ENCODE results near the gene ADAMTS18.

The ADAMTS18 gene

DNA sequence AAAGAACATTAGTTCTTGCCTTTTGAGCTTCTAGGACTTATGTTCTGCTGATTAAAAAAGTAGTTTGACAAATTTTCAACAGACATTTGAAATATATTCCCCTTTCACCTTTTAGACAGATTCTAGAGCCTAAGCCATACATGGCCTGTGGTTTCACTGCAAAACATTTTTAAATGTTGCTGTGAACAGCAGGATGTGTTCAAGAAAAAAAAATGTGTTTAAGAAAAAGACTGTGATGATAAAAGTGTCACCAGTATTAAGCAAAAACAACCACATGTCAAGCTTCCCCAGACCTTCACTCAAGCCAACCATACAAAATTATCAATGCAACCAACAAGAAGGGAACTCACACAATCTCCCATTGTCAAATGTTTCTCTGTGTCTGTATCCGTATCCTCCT is 132.2 kb downstream of the ADAMTS18 start:
- POLR2A ChIA-PET (ENCODE audit: low non-redundant PET): no interaction called here

DNA sequence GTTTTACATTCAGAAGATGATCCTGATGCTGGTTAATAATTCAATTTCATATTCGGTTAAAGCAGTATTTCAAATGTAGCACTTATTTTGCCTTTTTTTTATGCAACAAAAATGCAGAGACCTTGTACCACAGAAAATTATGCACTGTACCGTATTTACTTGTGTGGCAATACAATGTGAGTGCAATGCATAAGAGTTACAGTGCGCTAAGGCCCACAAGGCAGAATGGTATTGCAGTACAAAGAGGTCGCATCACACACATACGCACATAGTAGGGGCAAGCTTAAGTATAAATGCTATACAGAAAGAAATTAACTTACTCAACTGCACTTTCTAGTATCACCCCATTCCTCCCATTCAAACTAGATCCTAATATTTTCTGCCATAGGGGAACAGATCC is 132.6 kb downstream of the ADAMTS18 start:
- TF ChIP-seq, protein P1, sequence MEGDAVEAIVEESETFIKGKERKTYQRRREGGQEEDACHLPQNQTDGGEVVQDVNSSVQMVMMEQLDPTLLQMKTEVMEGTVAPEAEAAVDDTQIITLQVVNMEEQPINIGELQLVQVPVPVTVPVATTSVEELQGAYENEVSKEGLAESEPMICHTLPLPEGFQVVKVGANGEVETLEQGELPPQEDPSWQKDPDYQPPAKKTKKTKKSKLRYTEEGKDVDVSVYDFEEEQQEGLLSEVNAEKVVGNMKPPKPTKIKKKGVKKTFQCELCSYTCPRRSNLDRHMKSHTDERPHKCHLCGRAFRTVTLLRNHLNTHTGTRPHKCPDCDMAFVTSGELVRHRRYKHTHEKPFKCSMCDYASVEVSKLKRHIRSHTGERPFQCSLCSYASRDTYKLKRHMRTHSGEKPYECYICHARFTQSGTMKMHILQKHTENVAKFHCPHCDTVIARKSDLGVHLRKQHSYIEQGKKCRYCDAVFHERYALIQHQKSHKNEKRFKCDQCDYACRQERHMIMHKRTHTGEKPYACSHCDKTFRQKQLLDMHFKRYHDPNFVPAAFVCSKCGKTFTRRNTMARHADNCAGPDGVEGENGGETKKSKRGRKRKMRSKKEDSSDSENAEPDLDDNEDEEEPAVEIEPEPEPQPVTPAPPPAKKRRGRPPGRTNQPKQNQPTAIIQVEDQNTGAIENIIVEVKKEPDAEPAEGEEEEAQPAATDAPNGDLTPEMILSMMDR (conservative IDR thresholded peaks at IDR 0.05; ENCODE audit: low read depth): no peak
- POLR2A ChIA-PET (ENCODE audit: low non-redundant PET): no interaction called here

More for the DNA sequence above, 132.2 kb downstream of the ADAMTS18 start:
- no peak overlapping the region for H3K27ac ChIP-seq
- TF ChIP-seq, protein P1 (conservative IDR thresholded peaks at IDR 0.05; ENCODE audit: low read depth): no peak
- no peak for DNase-seq (ENCODE audit: low spot score)
- CTCF ChIA-PET: no interaction called here

DNA sequence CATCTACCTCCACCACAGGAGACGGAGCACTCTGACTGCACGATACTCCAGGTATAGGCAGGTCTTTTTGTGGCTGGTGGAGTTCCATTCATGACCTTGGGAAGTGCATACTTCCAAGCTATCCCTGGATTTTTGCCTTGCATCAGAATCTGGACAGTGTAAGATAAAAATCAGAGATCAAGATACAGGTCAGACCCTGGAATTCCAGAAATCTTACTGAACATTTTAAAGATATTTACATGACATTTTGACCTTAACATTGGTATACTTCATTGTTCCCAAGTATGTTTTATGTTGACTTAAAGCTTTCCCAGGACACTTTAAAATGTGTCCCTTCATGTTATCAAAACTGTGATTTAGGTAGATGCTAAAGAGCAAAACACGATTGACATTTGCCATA is 134.6 kb downstream of the ADAMTS18 start:
- H3K27ac ChIP-seq: no peak overlapping the region
- ChIA-PET POLR2A (ENCODE audit: low non-redundant PET) (no interaction called here), CTCF (no interaction called here)
- TF ChIP-seq, protein P1 (conservative IDR thresholded peaks at IDR 0.05; ENCODE audit: low read depth): no peak
- DNase-seq (ENCODE audit: low spot score): no peak

More for the DNA sequence above, 132.6 kb downstream of the ADAMTS18 start:
- H3K27ac ChIP-seq: no peak overlapping the region
- CTCF ChIA-PET: no interaction called here
- no peak for DNase-seq (ENCODE audit: low spot score)

DNA sequence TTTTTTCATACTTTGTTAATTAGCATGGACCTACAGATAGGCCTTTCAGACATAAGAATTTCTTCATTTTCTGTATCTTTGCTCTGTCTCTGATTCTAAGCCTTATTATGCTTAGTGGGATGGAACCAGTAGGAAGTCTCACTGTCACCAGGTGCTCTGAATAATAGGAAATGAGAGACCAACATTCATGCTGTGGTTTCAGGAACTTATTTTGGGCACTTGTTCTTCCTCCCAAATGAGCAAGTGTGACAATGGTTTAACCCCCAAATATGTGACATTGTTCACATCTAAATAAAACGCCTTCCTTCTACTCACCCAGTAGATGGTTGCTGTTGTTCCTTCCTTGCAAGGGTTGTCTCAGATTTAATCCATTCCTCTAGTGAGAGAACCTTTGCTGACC is 135.4 kb downstream of the ADAMTS18 start:
- no peak for DNase-seq (ENCODE audit: low spot score)
- ChIA-PET POLR2A (ENCODE audit: low non-redundant PET) (no interaction called here), CTCF (no interaction called here)
- TF ChIP-seq, protein P1 (conservative IDR thresholded peaks at IDR 0.05; ENCODE audit: low read depth): no peak
- H3K27ac ChIP-seq: no peak overlapping the region

DNA sequence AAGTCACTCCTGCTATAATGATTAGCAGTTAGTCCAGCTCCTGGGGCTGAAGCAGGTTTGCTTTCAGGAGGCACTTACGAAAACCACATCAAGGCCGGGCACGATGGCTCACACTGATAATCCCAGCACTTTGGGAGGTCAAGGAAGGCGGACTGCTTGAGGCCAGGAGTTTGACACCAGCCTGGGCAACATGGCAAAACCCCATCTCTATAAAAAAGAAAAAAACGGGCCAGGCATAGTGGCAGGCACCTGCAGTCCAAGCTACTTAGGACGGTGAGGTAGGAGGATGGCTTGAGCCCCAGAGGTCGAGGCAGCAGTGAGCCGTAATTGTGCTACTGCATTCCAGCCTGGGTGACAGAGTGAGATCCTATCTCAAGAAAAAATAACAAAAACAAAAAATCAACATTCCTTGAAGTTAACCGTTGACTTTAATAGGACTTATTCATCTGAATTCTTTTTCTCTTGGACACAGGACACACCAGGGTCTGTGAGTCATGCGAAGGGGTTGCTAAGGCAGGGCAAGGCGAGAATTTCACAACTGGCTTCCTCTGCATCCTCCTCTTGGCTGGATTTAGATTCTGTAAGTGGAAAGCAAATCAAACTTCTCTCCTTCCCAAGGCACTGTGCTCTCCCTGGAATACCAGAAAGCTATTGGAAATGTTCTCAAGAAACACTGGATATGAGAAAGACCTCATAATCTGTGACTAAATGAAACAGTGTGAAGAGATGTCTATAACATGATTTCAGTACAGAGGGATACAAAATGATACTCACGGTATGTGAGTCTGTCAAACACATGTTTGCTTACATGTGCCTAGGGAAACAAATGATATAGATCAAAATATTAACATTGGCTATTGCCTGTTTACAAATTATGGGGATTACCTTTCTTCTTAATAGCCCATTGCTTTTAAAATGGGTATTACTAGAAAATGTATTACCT is 136.1 kb downstream of the ADAMTS18 start:
- DNase-seq (ENCODE audit: low spot score): peak; percentile 63
- ChIA-PET POLR2A (ENCODE audit: low non-redundant PET) (no interaction called here), CTCF (no interaction called here)
- peak overlapping the region; percentile 30; the same call in 1 of the 2 replicates for H3K27ac ChIP-seq
- TF ChIP-seq, protein P1 (conservative IDR thresholded peaks at IDR 0.05; ENCODE audit: low read depth): no peak

DNA sequence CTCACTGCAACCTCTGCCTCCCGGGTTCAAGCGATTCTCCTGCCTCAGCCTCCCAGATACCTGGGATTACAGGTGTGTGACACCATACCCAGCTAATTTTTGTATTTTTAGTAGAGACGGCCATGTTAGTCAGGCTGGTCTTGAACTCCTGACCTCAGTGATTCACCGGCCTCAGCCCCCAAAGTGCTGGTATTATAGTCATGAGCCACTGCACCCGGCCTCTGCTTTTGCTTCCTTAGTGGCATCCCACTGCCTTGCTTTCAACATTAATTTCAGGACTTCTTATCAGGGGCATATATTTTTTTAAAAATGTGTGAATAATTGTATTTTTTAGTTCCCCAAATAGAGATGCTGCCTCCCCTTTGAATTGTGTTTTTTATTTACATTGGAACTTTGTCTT is 136.8 kb downstream of the ADAMTS18 start:
- TF ChIP-seq, protein P1 (conservative IDR thresholded peaks at IDR 0.05; ENCODE audit: low read depth): no peak
- POLR2A ChIA-PET (ENCODE audit: low non-redundant PET): no interaction called here
- CTCF ChIA-PET: no interaction called here
- no peak overlapping the region for H3K27ac ChIP-seq
- no peak for DNase-seq (ENCODE audit: low spot score)

Data from RWPE1 (cell line).